GM21529 (cell line): ENCODE results near the gene CLASP1.

ENCODE experiments used
- ATAC-seq: cut with Tn5 transposase; IDR thresholded peaks from one replicate; pipeline ENCODE4 v1.9.1; 2021; ENCODE audit not compliant: unreplicated experiment

The CLASP1 gene

GRCh38 chr2:121436918-121437317, 212.3 kb downstream of the CLASP1 start:
- no peak for ATAC-seq

DNA sequence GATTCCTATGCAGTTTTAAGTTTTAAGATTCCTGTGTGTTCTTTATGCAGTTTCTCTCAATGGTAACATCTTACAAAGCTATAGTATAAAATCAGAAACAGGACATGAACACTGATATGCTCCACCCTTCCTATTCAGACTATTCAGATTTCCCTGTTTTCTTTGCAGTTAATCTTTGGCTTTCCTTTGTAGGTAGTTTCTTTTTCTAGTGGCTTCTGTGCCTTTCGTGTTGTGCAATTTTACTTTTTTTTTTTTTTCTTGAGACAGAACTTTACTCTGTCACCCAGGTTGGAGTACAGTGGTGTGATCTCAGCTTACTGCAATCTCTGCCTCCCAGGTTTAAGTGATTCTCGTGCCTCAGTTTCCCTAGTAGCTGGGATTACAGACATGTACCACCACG, 213.5 kb downstream of the CLASP1 start:
- ATAC-seq, result no peak

- no peak for ATAC-seq
These were observed 218.0 kb downstream of the CLASP1 start for GRCh38 chr2:121431214-121431613.

GRCh38 chr2:121429927-121430520, 219.2 kb downstream of the CLASP1 start:
- no peak for ATAC-seq

DNA sequence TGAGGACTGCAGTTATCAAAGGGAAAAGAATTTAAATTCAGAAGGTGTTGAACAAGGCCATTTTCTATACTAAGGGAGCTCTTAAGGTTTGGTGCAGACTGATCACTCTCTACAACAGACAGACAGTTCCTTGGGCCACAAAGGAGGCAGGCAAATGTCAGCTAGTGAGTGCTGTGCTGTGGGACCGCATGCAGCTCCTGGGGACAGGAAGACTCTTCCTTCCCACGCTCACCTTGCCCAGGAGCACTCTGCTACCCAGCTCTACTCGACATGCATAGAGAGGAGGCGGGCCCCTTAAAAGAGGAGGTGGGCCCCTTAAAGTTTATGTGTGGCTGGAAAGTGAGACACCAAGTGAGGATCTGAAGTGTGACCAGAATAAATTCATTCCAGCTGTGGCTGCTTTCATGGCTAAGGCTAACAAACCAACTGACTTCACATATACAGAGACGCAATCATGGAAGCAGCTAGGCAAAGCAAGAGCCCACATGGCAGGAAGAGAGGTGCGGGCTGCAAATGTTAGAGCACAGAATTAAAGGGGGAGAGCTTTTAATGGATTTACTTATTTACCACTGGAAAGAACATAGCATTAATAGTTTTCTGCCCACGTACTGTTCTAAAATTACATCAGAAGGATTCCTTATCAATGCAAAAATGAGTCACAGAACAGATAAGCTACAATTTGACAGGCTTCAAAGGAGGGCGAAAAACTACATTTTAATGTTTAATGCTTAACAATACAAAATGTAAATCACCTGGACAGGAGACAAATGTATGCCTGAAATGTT, 220.0 kb downstream of the CLASP1 start:
- no peak for ATAC-seq

- ATAC-seq, result no peak
These were observed 222.0 kb downstream of the CLASP1 start for GRCh38 chr2:121427187-121427689.

DNA sequence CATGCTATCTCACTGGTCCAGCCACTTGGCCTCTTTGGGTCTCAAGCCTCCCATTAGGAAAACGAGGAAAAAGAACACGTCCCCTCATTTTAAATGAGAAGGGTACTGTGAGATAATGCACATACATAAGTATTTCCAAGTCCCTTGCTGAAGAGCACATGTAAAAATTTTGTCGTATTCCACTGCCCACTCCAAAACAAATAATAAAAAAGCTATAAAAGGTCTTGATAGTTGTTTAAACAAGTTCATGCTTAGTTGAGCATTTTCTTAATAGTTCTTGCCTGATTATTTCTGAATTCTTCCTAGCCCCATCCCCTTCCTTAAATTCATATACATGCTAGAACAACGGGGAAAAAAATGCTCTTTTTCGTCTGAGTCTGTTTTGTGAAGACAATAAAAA, 228.8 kb downstream of the CLASP1 start:
- ATAC-seq, result no peak

GRCh38 chr2:121419081-121419699, 230.1 kb downstream of the CLASP1 start:
- ATAC-seq, result no peak

GRCh38 chr2:121418494-121419058, 230.7 kb downstream of the CLASP1 start:
- no peak for ATAC-seq

GRCh38 chr2:121417826-121418225, 231.4 kb downstream of the CLASP1 start:
- no peak for ATAC-seq

DNA sequence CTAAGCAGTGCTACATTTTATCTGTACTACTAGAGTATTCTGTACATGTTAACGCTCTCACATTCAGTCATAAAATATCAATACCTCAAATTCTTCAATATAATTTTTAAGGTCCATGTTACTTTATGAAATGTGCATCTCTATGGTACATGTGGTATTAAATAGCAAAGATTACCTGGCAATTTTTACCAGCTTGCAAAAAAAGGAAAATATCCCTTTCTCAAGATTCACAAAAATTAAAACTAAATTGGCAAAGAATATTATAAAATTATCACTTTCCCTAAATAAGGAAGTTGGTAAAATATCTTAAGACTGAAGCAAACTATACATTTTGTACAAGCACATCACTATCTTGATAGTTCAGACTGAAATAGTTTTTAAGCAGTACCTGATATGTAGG, 233.5 kb downstream of the CLASP1 start:
- no peak for ATAC-seq

DNA sequence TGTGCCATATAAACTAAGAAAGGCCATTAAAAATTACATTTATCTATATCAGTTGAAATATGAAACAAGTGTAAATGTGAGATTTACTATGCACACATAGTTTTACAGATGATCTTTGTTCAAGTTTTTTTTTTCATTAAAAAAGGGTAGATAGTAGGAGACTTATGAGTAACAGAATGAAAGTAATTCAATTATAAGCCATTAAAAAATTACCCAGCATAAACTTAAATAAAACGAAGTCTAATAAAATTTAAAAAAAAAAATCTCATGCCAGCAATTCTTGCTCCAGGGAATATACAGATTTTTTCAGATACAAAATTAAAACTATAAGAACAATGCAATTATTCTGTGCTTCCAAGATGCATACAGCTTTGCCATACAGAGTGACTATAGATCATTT, 236.9 kb downstream of the CLASP1 start:
- no peak for ATAC-seq

DNA sequence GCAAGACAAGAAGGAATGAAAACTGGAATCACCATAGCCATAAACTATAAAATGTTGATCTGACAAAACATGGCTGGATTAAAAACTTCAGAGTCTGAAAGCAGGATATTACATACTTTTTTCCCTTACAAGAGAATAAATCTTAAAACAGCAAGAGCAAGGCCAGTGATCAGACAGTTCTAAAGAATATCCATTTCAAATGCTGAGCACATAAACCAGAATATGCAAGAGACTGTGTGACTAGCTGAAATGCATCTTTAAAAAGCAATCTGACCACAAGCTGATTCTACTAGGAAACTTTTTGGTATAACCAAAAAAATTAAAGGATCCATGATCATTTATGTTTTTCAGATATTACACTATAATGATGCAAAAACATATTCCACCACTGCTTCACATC, 239.3 kb downstream of the CLASP1 start:
- no peak for ATAC-seq

DNA sequence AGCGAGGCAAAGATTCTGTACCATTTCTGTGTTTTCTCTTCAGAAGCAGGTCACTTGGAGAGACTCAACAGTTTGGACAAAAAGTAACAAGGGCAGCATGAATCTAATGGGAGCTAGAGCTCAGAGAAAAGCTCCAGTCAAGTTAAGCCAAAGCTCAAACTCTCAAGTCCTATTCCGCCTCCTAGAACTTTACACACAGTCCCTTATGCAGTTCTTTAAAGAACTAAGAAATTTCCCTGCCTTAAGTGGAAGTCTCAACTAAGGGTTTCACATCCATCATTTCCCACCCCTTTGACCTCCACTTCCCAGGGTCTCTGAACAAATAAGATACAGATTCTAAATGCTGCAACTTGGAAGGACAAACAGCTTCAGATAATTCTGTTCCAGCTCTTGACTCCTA, 239.9 kb downstream of the CLASP1 start:
- no peak for ATAC-seq

DNA sequence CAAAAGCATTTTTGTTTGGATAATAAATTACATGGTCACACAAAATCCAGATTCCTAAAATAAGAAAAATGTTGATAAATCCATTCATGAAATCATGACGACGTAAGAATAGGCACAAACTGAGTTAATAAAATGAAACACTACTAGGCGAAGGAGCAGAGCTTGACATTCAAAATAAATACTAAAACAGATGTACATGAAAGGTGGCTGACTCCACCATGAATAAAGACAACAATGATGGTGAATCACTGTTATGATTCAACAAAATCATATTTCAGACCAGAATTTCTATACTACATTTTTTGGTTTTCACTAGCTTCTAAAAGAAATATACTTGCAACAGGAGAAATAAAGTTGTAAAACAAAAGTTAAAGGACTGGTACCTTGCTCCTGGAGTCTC, 240.6 kb downstream of the CLASP1 start:
- ATAC-seq, result no peak

DNA sequence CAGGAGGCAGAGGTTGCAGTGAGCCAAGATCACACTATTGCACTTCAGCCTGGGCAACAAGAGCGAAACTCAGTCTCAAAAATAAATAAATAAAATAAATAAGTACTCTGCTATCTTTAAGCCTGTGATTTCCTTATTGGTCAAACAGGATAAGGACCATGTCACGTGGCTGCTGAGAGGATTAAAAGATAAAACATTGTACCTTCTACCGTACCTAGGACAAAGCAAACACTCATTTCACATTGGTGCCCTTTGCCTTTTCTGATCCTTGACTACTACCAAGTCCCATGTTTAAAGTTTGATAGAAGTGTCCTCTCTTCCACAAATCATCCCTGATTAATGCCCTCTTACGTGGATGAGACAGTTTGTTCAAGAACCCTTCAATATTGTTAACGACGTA, 244.0 kb downstream of the CLASP1 start:
- no peak for ATAC-seq

- no peak for ATAC-seq
These were observed 249.1 kb downstream of the CLASP1 start for GRCh38 chr2:121400201-121400600.

GRCh38 chr2:121398853-121399252, 250.4 kb downstream of the CLASP1 start:
- ATAC-seq, result no peak

GRCh38 chr2:121390082-121390692, 259.1 kb downstream of the CLASP1 start:
- ATAC-seq, result no peak

DNA sequence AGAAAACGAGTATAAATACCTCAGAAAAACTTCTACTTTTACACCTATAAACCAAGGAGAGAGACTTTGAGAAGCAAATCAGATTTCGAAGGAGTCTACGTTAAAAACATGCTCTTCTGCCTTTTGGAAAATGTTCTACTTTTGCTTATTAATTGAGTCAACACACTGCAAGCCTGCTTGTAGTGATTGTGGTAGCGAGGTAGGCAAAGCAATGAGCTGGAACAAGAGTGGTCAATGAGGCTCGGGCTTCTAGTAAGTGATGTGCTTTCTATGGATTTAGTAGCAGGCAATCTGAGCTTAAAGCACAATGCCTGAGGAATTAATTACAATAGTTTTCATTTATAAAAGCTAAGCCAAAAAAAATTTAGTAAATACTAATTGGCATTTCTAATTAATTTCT, 260.9 kb downstream of the CLASP1 start:
- no peak for ATAC-seq

GRCh38 chr2:121387591-121388325, 261.5 kb downstream of the CLASP1 start:
- ATAC-seq, result no peak
